Activated naive CD4-positive, alpha-beta T cell treated with anti-CD3 and anti-CD28 coated beads for 36 hours (primary cell): Measurements from ENCODE around the gene RALA. TPM values are rescaled to one million over a fixed set of nuclear protein-coding genes. Genes with fewer than 3 reads are reported as not detected.
"Not testable (repeated sequence)": the region's sequence is repeated elsewhere in the genome, so short reads cannot be mapped to it uniquely, and the experiment has no call there.

ENCODE experiments used
- CTCF ChIA-PET: fragments of 350-600 bp; sonication (Branson Sonifier 250); formaldehyde crosslinking; loops from one replicate; lab custom pipeline; 2021; ENCODE audit warnings: antibody characterized with exemption; lab: Charles Lee
- DNase-seq: peaks from one replicate; pipeline ENCODE4 v3.0.0-alpha.2; 2020
- H3K27ac Mint-ChIP-seq: one replicate; pipeline ENCODE4 v1.8.0; 2021; ENCODE audit warnings: mild to moderate bottlenecking, mixed read lengths
- H3K27me3 Mint-ChIP-seq: one replicate; pipeline ENCODE4 v1.8.0; 2021; ENCODE audit warnings: low read depth, mixed read lengths
- H3K36me3 Mint-ChIP-seq: one replicate; pipeline ENCODE4 v1.8.0; 2021; ENCODE audit warnings: low read depth, mixed read lengths
- H3K4me1 Mint-ChIP-seq: one replicate; pipeline ENCODE4 v1.8.0; 2021; ENCODE audit warnings: low read depth, mixed read lengths
- H3K4me3 Mint-ChIP-seq: one replicate; pipeline ENCODE4 v1.8.0; 2021; ENCODE audit warnings: mild to moderate bottlenecking, moderate library complexity, mixed read lengths
- H3K9me3 Mint-ChIP-seq: one replicate; pipeline ENCODE4 v1.8.0; 2021; ENCODE audit warnings: mixed read lengths
- intact Hi-C: fragments of 100-400 bp; cut with micrococcal nuclease; formaldehyde crosslinking; loops from one replicate; pipeline ENCODE4 v1.15.1; 2023
- total RNA-seq, 2 experiments: library from RNA; stranded (reverse); gene quantifications; one replicate each; pipeline ENCODE4 v1.2.3, GENCODE V29; 2021

The RALA gene
- total RNA-seq, 2 experiments from 2014 or later: 30.3 to 35.6 TPM

- peak; percentile 76 for DNase-seq
- Mint-ChIP-seq H3K4me3 (no peak overlapping the region), H3K9me3 (no peaks in the 10 kb centered on the region), H3K4me1 (peaks cover 18% of the 10 kb centered on the region), H3K36me3 (no peaks in the 10 kb centered on the region), H3K27ac (no peak overlapping the region), H3K27me3 (no peaks in the 10 kb centered on the region)
- intact Hi-C loops: loop anchor here (1.0 to 10.0 kb wide), 4 partner anchors 13 to 309 kb away; no protein-coding TSS in a partner anchor
- CTCF ChIA-PET: interaction anchor here (0.6 to 14.6 kb wide), 15 partner anchors 10 to 208 kb away, joined by 3 to 364 read pairs (median 5); partner anchors contain the start of gene RALA
Observed at GRCh38 chr7:39746103-39746819, 122.9 kb downstream of the RALA start.

- Mint-ChIP-seq H3K27ac (no peak overlapping the region), H3K9me3 (no peaks in the 10 kb centered on the region), H3K36me3 (no peaks in the 10 kb centered on the region), H3K4me1 (peaks cover 13% of the 10 kb centered on the region), H3K27me3 (no peaks in the 10 kb centered on the region), H3K4me3 (no peak overlapping the region)
- CTCF ChIA-PET: interaction anchor here (2.4 to 14.6 kb wide), 2 partner anchors 170 to 303 kb away, joined by 7 to 364 read pairs; no protein-coding TSS in a partner anchor
- intact Hi-C loops: loop anchor here (10.0 kb wide), 1 partner anchor 306 kb away; no protein-coding TSS in a partner anchor
- DNase-seq: no peak
Observed at GRCh38 chr7:39749177-39749576, 125.8 kb downstream of the RALA start.

GRCh38 chr7:39749717-39750116 lies 126.3 kb downstream of the RALA start:
- intact Hi-C loops: loop anchor here (10.0 kb wide), 1 partner anchor 305 kb away; no protein-coding TSS in a partner anchor
- Mint-ChIP-seq H3K9me3 (no peaks in the 10 kb centered on the region), H3K36me3 (no peaks in the 10 kb centered on the region), H3K27ac (no peak overlapping the region), H3K4me3 (no peak overlapping the region), H3K27me3 (no peaks in the 10 kb centered on the region), H3K4me1 (peaks cover 17% of the 10 kb centered on the region)
- no peak for DNase-seq
- CTCF ChIA-PET: interaction anchor here (0.6 to 14.6 kb wide), 4 partner anchors 146 to 303 kb away, joined by 3 to 364 read pairs (median 5); no protein-coding TSS in a partner anchor

GRCh38 chr7:39750253-39751077 lies 127.1 kb downstream of the RALA start:
- Mint-ChIP-seq H3K4me1 (peaks cover 22% of the 10 kb centered on the region), H3K36me3 (no peaks in the 10 kb centered on the region), H3K4me3 (no peak overlapping the region), H3K27ac (no peak overlapping the region), H3K27me3 (no peaks in the 10 kb centered on the region), H3K9me3 (no peaks in the 10 kb centered on the region)
- DNase-seq: no peak
- intact Hi-C loops: no loop called here
- CTCF ChIA-PET: interaction anchor here (0.6 to 14.6 kb wide), 4 partner anchors 8 to 183 kb away, joined by 3 to 364 read pairs (median 4); no protein-coding TSS in a partner anchor

GRCh38 chr7:39753237-39753636 lies 129.9 kb downstream of the RALA start:
- DNase-seq, H3K4me3 Mint-ChIP-seq, intact Hi-C loops, H3K36me3 Mint-ChIP-seq, H3K9me3 Mint-ChIP-seq, H3K27ac Mint-ChIP-seq, H3K27me3 Mint-ChIP-seq: not testable (repeated sequence)
- peaks cover 16% of the 10 kb centered on the region for H3K4me1 Mint-ChIP-seq
- CTCF ChIA-PET: interaction anchor here (0.6 to 1.3 kb wide), 4 partner anchors 9 to 176 kb away, joined by 3 to 4 read pairs (median 3); no protein-coding TSS in a partner anchor

GRCh38 chr7:39753823-39754325 lies 130.5 kb downstream of the RALA start:
- Mint-ChIP-seq H3K4me1 (peaks cover 16% of the 10 kb centered on the region), H3K4me3 (no peak overlapping the region), H3K36me3 (no peaks in the 10 kb centered on the region), H3K27me3 (no peaks in the 10 kb centered on the region), H3K27ac (no peak overlapping the region), H3K9me3 (no peaks in the 10 kb centered on the region)
- CTCF ChIA-PET: interaction anchor here (0.6 to 1.3 kb wide), 3 partner anchors 9 to 177 kb away, joined by 3 to 4 read pairs (median 3); no protein-coding TSS in a partner anchor
- intact Hi-C loops: no loop called here
- no peak for DNase-seq

- H3K4me1 Mint-ChIP-seq: peaks cover 10% of the 10 kb centered on the region
- H3K36me3 Mint-ChIP-seq: no peaks in the 10 kb centered on the region
- CTCF ChIA-PET: interaction anchor here (0.7 to 1.9 kb wide), 3 partner anchors 26 to 177 kb away, joined by 3 to 5 read pairs (median 4); no protein-coding TSS in a partner anchor
- H3K27ac Mint-ChIP-seq: peak overlapping the region; percentile 51
- no peak overlapping the region for H3K4me3 Mint-ChIP-seq
- intact Hi-C loops: no loop called here
- no peaks in the 10 kb centered on the region for H3K27me3 Mint-ChIP-seq
- DNase-seq: no peak
- no peaks in the 10 kb centered on the region for H3K9me3 Mint-ChIP-seq
Observed at GRCh38 chr7:39754326-39755120, 131.2 kb downstream of the RALA start.

- no peaks in the 10 kb centered on the region for H3K27me3 Mint-ChIP-seq
- CTCF ChIA-PET: interaction anchor here (0.9 to 1.8 kb wide), 2 partner anchors 8 to 177 kb away, joined by 3 to 7 read pairs; no protein-coding TSS in a partner anchor
- DNase-seq: no peak
- no peaks in the 10 kb centered on the region for H3K9me3 Mint-ChIP-seq
- no peak overlapping the region for H3K4me3 Mint-ChIP-seq
- H3K27ac Mint-ChIP-seq: no peak overlapping the region
- intact Hi-C loops: no loop called here
- no peaks in the 10 kb centered on the region for H3K36me3 Mint-ChIP-seq
- H3K4me1 Mint-ChIP-seq: peaks cover 11% of the 10 kb centered on the region
Observed at GRCh38 chr7:39757604-39758003, 134.2 kb downstream of the RALA start.

Other genes starting within 250 kb of the RALA start
- gene YAE1, start 57.2 kb upstream of the RALA start, total RNA-seq: 1 to 10 TPM; 4.6 to 5.5 TPM